DMS79 treated with DMSO at 0.1 percent for 48 hours (cell line): ENCODE data around the gene GPC3.
"Not testable (repeated sequence)": the region's sequence is repeated elsewhere in the genome, so short reads cannot be mapped to it uniquely, and the experiment has no call there.

Source experiments
- DNase-seq: peaks from one replicate; lab custom pipeline; 2025; lab: John Stamatoyannopoulos, UW

GPC3 gene

DNA sequence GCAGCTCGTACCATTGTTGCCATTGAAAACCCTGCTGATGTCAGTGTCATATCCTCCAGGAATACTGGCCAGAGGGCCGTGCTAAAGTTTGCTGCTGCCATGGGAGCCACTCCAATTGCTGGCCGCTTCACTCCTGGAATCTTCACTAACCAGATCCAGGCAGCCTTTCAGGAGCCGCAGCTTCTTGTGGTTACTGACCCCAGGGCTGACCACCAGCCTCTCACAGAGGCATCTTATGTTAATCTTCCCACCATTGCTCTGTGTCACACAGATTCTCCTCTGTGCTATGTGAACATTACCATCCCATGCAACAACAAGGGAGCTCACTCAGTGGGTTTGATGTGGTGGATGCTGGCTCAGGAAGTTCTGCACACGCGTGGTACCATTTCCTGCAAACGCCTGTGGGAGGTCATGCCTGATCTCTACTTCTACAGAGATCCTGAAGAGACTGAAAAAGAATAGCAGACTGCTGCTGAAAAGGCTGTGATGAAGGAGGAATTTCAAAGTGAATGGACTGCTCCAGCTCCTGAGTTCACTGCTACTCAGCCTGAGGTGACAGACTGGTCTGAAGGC lies 222.3 kb downstream of the GPC3 start:
- not testable (repeated sequence) for DNase-seq

DNA sequence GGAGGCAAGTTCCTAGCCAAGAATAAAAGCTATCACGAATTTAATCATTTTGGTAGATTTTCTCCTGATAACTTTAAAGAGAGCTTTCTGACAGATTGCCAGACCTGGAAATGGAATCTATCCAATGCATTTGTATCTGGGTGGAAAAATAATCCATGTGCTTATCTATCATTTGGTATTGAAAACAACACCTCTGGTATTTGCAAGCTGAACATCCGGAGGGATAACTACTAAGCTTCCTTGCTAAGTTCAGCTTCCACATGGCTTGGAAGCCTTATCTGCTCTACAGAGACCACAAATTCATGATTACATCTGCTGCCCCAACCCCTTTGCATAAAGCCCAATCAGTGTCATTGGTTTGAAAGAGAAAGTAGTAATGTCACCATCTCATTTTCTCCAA lies 230.7 kb downstream of the GPC3 start:
- DNase-seq, result no peak

DNA sequence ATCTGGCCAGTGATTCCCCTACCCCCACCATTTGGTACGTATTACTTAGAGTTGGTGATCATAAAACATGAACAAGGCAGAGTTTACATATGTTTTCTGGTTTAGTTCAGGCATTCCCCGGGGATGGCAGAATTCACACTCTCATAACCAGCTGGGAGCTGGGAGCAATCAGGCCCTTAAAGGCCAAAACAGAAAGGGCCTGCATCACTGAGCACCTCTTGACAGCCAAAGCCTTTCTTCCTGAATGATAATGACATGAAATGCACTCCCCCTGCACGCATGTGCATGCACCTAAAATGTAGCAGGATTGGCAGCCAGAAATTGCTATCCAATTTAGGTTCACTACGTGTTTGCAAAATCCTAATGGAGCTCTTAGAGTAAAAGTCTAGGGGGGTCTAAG lies 235.4 kb downstream of the GPC3 start:
- DNase-seq, result no peak

DNA sequence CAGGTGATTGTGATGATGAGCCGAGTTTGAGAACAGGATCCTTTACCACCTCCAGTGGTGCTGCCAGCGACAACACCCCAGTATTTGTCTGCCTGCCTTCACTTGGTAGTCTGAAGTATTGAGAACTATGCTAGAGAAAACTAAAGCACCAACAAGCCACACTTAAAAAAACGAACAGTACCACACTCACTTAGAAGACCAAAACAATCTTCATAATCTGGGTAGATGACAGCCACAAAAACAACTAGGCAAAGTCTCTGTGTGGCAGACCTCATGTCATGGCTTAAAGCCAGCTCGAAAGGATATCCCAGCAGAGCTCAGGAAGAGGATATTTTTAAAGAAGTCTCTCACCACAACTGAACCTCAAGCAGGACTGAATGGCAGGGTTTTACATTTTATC lies 236.0 kb downstream of the GPC3 start:
- no peak for DNase-seq

DNA sequence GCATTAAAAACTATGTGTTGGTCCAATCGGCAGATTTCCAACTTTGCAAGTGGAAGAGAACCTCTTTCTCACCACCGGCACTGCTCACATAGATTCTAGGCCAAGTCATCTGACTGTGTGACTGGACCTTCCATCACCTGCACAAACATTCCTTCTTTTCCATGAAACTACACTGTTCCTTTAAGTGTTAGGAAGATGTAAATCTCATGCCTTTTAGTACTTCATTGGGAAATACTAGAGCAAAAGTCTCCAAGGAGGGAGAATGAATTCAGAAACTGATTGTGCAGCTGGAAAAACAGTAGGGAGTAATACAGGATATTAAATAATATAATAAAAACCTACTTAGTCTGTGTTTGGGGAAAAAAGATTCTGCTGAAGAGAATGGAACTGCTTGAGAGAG lies 238.2 kb downstream of the GPC3 start:
- DNase-seq, result no peak

DNA sequence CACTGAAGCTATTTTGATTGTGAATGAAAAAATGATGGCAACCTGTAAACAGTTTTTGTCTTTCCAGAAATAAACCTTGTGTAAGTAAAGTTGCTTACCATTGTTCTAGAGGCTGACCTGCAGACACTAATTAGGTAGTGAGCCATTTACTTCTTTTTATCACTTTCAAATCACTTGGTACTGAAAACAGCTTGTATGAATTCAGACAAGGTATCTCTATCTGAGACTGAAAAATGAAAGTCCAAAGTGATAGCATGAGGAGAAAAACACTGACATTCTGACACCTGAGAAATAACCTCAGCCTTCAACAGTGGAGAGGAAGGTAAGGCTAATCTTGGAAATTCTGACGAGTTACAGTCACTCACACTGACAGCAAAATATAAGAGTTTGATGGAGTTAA lies 238.8 kb downstream of the GPC3 start:
- no peak for DNase-seq

DNA sequence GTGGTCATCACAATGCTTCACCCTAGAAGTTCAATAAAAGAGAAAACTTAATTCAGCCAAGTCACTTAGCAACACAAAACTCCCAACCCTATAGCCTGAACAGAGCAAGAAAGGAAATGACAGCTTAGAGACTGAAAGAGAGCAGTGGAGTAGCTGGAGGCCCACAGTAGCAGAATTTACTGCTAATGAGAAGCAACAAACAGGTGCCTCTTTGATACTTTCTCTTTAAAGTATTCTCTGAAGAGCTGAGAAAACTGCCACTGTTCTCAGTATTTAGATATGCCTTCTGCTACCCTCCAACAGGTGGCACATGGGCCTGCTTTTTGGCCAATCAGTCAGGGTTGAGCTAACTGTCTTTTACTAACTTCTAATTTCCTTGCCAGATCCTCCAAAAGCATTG lies 240.0 kb downstream of the GPC3 start:
- no peak for DNase-seq

DNA sequence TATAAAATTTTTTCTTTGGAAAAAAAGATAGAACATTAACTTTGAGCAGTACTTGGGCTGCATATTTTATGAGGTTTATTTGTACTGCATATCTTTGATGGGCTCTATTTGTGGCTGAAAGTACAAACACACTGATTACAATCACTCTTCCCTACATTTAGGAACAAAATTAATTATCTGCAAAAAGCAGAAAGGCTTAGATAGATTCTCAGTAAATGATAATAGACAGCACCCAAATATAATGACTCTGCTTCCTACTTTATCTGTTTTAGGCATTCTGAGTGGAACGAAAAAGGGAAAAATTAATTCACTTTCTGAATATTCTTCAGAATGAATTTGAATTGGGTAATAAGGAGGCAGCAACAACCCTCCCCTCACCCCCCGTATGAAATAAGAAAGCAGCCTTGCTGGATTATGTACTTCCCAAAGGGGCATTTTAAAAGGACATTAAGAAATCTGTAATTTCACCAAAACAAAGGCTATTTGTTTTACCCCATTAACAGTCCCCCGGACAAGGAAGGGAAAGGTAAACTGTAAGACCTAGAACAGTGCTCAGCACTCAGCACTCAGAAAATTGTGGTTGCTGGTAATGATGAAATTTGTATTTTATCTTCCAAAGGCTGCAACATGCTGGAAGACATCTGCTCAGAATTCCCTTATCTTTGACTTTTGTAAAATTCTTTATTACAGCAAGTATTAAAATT lies 242.6 kb downstream of the GPC3 start:
- no peak for DNase-seq

DNA sequence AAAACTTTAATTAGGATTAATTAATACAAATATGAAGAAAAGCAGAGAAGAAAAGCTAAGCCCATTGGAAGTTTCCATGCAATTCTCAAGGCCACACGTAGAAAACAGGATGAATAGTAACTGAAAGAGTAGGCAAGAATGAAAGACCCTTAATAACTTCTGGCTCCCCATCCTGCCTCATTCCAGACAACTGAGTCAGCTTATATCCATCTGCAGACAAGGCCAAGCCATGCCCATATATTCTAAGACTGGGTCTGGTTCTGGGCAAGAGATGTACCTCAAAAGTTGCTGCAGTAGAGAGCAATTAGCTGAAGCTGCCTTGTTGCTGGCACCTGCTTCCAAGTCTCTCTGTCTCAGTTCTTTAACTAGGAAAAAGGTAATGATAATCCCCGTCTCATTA lies 244.1 kb downstream of the GPC3 start:
- no peak for DNase-seq

DNA sequence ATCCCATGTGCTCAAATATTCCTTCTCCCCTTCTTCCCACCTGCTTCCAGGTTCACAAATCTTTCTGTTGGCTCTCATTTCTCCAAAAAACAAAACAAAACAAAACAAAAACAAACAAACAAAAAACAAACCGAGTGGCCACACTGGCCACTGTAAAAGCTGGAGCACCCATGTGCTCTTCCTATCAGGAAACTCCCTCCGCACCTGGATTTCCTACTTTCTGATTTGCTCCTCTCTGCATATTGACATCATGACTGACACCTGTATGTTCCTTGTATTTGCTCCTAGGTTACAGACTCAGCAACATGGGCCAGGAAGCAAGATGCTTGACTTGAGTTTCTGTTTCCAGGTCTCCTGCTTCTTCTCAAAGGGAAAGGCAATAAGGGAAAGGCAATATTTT lies 258.8 kb downstream of the GPC3 start:
- no peak for DNase-seq

DNA sequence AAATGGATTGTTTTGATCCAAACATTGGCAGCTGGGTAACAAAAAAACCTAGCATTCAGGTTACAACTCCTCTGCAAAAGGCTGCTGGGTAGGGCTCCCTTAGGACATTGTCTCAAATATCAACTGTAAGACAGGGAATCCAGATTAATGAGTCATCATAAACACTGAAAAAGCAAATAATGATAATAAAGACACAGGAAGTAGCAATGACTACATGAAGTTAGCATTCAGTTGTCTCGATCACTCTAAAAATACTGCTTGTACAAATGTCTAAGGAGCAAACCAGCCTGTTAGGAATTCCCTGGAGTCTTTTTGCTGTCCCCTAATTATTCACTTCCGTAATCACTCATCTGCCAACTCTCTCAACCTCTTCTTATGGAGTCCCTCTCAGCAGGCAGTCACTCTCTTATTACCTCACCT lies 259.2 kb downstream of the GPC3 start:
- no peak for DNase-seq

DNA sequence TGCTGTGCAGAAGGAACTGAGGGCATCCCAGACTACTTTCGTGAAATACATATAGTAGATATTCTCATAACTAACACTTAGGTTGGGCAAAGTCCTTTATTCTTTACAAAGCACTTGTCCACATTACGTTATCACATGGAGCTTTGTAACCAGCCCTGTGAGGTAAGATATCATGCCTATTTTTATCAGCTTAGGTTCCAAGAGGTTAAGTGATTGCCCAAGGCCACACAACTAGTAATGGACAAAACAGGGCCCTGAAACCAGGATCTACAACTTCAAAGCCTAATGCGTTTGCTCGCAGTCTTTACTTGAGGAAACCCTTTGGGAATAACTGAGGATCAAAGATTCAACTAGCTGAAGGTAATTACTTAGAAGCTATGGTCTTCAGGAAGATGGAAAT lies 261.5 kb downstream of the GPC3 start:
- DNase-seq, result no peak

DNA sequence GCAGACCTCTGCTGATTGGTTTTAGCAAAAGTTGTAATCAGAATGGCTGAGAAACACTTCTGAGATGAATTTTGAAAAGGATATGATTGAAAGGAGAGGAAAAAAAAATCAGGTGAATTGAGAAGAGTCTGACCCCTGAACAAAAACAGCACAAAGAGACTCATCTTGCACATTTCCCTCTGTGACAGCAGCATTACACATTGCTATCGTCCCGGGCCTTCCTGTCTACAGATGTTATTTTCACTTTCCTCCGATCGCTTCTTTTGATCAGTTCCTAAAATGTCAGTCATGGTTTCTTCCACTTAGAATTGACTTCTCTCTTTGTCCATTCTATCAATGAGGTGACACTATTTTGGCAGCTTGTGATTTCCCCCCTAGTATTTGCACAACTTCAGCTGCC lies 262.6 kb downstream of the GPC3 start:
- DNase-seq, result no peak

DNA sequence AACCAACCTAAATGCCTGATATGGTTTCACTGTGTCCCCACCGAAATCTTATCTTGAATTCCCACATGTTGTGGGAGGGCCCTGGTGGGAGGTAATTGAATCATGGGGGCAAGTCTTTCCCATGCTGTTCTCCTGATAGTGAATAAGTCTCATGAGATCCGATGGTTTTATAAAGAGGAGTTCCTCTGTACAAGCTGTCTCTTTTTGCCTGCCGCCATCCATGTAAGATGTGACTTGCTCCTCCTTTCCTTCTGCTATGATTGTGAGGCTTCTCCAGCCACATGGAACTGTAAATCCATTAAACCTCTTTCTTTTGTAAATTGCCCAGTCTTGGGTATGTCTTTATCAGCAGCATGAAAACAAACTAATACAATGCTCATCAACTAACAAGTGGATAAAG lies 265.1 kb downstream of the GPC3 start:
- not testable (repeated sequence) for DNase-seq

DNA sequence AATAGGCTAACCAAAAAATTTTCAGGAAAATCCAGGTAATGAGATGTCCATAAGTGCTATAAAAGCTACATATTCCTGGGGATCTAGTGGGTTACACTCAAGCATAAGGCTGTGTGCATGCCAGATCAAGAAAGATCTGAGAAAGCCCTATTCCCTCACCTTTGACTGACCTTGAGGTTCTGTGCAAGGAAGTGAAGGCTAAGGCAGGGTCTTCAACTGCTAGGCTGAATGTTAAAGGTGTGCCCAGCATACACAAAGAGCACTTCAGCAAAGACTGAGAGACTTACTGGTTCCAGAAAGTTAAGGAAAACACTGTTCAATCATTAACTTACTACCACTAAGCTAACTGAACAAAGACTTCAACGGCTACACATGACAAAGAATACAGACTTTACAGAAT lies 269.7 kb downstream of the GPC3 start:
- no peak for DNase-seq

DNA sequence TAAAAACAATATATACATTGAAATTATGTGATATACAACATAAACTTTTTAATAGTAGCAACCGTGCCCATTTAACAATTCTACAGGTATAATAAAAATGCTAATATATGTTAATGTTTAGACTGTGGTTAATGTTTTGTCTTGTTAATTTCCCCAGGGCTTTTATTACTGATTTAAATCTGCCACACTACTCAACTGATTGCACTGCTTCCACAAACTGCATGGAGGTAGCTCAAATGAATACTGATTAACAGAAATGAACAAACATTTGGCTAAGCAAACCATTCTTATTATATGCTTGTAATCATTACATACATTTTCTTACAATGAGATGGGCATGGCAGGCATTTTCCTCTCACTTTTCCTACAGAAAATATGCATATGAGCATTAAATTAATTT lies 275.9 kb downstream of the GPC3 start:
- no peak for DNase-seq

DNA sequence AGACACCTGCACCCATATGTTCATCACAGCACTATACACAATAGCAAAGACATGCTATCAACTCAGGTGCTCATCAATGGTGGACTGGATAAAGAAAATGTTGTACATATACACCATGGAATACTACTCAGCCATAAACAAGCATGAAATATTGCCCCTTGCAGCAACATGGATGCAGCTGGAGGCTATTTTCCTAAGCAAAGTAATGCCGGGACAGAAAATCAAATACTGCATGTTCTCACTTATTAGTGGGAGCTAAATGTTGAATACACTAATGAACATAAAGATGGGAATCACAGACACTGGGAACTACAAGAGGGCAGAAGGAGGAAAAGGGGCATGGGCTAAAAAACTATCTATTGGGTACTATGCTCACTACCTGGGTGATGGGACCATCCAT lies 278.5 kb downstream of the GPC3 start:
- no peak for DNase-seq

DNA sequence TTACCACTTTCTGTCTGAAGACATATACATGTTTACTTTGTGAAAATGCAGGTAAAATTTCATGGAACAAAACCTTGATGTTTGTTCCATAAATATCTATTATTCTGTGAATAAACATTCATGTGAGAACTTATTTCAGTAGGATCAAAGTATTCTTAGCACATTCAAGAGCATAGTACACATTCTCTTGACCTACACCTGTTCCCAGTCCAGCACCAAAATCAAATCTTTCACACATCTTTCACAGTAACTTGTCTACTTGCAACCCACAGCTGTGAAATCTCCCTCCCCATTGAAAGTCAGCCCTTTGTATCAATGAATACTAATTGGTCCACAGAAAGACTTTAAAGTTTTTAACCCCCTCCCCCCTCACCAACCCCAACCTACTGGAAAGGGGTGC lies 283.2 kb downstream of the GPC3 start:
- no peak for DNase-seq

DNA sequence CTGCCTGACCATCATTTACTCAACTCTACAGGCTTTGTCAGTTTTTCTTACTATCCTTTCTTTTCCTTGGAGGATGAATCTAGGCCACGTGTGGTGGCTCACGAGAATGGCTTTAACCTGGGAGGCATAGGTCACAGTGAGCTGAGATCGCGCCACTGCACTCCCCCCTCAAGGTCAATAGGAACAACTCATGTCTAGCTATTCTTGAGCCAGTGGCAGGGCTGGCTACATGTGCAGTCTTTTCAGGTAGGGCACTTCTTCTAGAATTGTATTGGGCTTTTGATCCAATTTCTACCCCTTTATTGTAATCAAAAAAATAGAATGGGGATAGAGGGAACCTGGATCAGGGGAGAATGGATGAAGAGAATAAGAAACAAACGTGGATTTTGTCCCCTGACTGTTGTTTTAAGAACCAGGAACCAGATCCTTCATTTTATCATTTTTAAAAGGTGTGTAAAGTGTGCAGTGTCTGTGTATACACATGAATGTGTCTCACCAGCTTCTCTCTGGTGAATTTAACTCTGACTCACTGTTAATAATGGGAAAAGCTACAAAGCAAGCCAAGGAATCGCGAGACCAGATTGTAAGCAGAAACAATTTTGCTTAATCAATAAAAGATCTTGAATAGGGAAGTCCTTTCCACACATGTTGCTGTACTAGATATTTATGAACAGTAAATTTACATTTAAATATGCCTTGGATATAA lies 286.2 kb downstream of the GPC3 start:
- DNase-seq, result no peak

DNA sequence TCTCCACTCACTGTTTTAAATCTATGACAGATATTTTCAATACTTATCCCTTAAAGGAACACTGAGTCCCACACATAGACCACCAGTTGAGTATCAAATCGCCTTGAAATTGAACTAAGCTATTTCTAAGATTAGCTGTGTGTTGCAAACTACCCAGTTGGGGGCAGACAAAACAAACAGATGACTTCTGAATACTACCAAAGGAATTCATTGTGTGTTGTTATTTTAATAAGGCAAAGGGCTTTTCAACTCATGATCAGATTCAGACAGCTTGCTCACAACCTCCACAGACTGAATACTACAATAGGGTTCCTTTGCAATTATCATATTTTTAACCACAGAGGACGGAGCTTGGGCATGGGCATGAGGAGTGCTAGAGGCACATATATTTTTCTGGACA lies 287.1 kb downstream of the GPC3 start:
- no peak for DNase-seq

DNA sequence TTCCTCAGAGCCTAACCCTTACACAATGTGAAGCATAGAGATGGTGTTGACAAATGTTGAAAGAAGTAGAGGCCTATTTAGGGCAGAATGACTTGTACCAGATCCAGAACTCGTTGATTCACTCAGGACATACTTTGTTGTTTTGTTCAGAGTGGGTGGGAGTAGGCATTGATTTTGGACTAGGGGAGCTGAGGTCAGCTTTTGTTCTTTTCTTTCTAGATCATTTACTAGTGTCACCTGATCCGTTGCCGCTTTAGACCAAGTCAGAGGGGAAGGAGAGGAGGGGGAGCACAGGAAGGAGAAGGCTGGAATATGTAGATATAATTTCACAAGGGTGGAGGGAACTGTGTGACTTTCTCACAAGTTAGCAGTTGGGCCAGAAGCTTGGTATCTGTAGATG lies 287.7 kb downstream of the GPC3 start:
- no peak for DNase-seq

DNA sequence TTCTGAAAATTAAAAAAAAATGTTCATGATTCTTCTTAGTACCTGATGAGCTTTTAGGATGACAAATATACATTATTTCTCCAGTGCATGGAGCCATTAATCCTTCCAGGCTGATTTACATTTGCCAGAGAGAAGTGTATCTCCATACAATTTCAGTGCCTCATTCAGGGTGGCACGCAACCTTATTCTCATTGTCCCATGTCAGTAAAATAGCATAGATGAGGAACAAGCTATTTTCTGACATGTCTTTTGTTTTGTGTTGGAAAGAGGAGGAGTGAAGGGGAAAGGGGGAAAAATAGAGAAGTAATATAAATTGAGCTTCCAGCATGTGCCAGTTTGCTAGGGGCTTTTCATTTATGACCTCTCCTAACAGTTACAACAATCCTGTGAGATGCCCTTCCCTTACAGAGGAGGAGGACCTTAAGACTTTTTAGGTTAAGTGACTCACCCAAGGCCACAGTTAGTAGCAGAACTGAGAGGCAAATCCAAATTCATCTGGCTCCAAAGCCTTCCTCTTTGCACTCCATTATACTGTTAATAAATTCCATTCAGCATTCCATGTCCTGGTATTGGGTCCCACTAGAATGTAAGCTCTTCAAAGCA lies 295.3 kb downstream of the GPC3 start:
- no peak for DNase-seq

DNA sequence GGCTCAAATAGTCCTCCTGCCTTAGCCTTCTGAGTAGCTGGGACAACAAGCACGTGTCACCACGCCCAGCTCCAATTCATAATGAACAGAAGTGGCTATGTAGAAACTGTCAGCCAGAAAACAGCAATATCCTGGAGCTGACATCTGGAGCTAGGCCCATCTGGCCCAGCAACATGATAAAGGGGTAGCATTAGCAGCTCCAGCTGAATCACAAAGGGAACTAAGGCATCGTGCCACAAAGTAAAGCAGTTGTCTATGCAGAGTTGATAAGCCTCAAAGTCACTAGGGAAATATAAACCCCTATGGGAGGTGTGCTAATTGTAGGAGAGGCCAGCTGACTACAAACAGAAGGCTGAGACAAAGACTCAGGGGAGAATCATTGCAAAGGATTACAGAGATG lies 299.6 kb downstream of the GPC3 start:
- DNase-seq, result no peak
